ENCODE results near the gene PPP1R12A.

- TF ChIP-seq YY1 (IDR thresholded peaks at IDR 0.05; ENCODE audit: insufficient read depth, insufficient read length) = no peak
- TF ChIP-seq ZNF274 (IDR thresholded peaks at IDR 0.05; ENCODE audit: low read depth, low read length) = no peak
- no peak for TF ChIP-seq SUZ12 (IDR thresholded peaks at IDR 0.05; ENCODE audit: extremely low read depth, insufficient read depth, insufficient read length)
Observed at GRCh38 chr12:79827484-79827883, 107.4 kb downstream of the PPP1R12A start.

Measured in NT2/D1 (cell line).